Neural cell (in vitro differentiated cells): ENCODE measurements around the gene ITPR2. TPM values are rescaled to one million over a fixed set of nuclear protein-coding genes. Genes with fewer than 3 reads are reported as not detected.

ENCODE experiments used
- H2AFZ ChIP-seq: fragments of 200-600, 300-800 bp; sonication (generic), shearing (Covaris generic); 2 replicates; pipeline ENCODE4 v1.6.0; 2014; ENCODE audit warnings: low read depth, mild to moderate bottlenecking, antibody characterized with exemption, low read length, moderate library complexity
- H3F3A ChIP-seq: fragments of 200-600 bp; shearing (Covaris generic); 2 replicates; pipeline ENCODE4 v1.6.1; 2016; ENCODE audit warnings: mild to moderate bottlenecking, moderate library complexity, mixed read lengths, antibody characterized with exemption, low read length; ENCODE audit not compliant: insufficient read depth, poor library complexity, severe bottlenecking
- H3K27ac ChIP-seq: fragments of 200-600, 300-800 bp; sonication (generic), shearing (Covaris generic); 2 replicates; pipeline ENCODE4 v1.5.1; 2014; ENCODE audit warnings: mild to moderate bottlenecking, low read length, moderate library complexity
- H3K27me3 ChIP-seq: fragments of 300-800, 200-600 bp; sonication (generic), shearing (Covaris generic); 2 replicates; pipeline ENCODE4 v1.6.0; 2014; ENCODE audit warnings: mild to moderate bottlenecking, low read depth, low read length, moderate library complexity; ENCODE audit not compliant: insufficient read depth
- H3K36me3 ChIP-seq: fragments of 300-800, 200-600 bp; sonication (generic), shearing (Covaris generic); 2 replicates; pipeline ENCODE4 v1.5.1; 2014; ENCODE audit warnings: mild to moderate bottlenecking, antibody characterized with exemption, low read length, moderate library complexity; ENCODE audit not compliant: insufficient read depth
- H3K4me2 ChIP-seq: fragments of 300-800, 200-600 bp; sonication (generic), shearing (Covaris generic); 2 replicates; pipeline ENCODE4 v1.6.0; 2014; ENCODE audit warnings: mild to moderate bottlenecking, low read length
- H3K4me3 ChIP-seq: fragments of 300-800, 200-600 bp; sonication (generic), shearing (Covaris generic); 2 replicates; pipeline ENCODE4 v1.5.1; 2014; ENCODE audit warnings: mild to moderate bottlenecking, low read length, moderate library complexity
- H3K79me2 ChIP-seq: fragments of 200-600 bp; shearing (Covaris generic); replicated peaks from 2 replicates; pipeline ENCODE4 v1.6.0; 2014; ENCODE audit warnings: mild to moderate bottlenecking, low read length, moderate library complexity; ENCODE audit not compliant: insufficient read depth
- H3K9ac ChIP-seq: fragments of 300-800, 200-600 bp; sonication (generic), shearing (Covaris generic); 2 replicates; pipeline ENCODE4 v1.6.1; 2016; ENCODE audit warnings: mild to moderate bottlenecking, low read length, mixed read lengths
- H3K9me2 ChIP-seq: fragments of 200-600 bp; shearing (Covaris generic); 2 replicates; pipeline ENCODE4 v1.6.1; 2016; ENCODE audit warnings: mild to moderate bottlenecking, low read length, mixed read lengths; ENCODE audit not compliant: insufficient read depth
- H3K9me3 ChIP-seq: fragments of 200-600, 300-800 bp; sonication (generic), shearing (Covaris generic); 2 replicates; pipeline ENCODE4 v1.6.1; 2016; ENCODE audit warnings: mild to moderate bottlenecking, mixed run types, low read length, moderate library complexity, mixed read lengths
- H4K20me1 ChIP-seq: fragments of 200-600 bp; shearing (Covaris generic); 2 replicates; pipeline ENCODE4 v1.6.1; 2016; ENCODE audit warnings: mild to moderate bottlenecking, mixed run types; ENCODE audit not compliant: insufficient read depth
- CTCF ChIP-seq: fragments of 450-650 bp; IDR thresholded peaks from 2 replicates; pipeline ENCODE4 v1.5.1; 2014; ENCODE audit warnings: antibody characterized with exemption, mild to moderate bottlenecking, moderate library complexity; ENCODE audit not compliant: poor library complexity, severe bottlenecking
- EP300 ChIP-seq: fragments of 450-650 bp; conservative IDR thresholded peaks from 2 replicates; pipeline ENCODE4 v1.6.1; 2014; ENCODE audit warnings: antibody characterized with exemption, mild to moderate bottlenecking, moderate library complexity; ENCODE audit not compliant: poor library complexity, severe bottlenecking
- EZH2 ChIP-seq: fragments of 200-600, 300-800 bp; shearing (Covaris generic), sonication (generic); IDR thresholded peaks from 2 replicates; pipeline ENCODE4 v1.6.1; 2014; ENCODE audit warnings: antibody characterized with exemption, low read length, borderline replicate concordance, mild to moderate bottlenecking; ENCODE audit not compliant: insufficient read depth, poor library complexity, severe bottlenecking
- MXI1 ChIP-seq: fragments of 450-650 bp; conservative IDR thresholded peaks from 2 replicates; pipeline ENCODE4 v1.6.1; 2014; ENCODE audit warnings: antibody characterized with exemption, mild to moderate bottlenecking; ENCODE audit not compliant: poor library complexity, severe bottlenecking
- POLR2AphosphoS5 ChIP-seq: IDR thresholded peaks from 2 replicates; pipeline ENCODE4 v1.6.1; 2012
- RAD21 ChIP-seq: fragments of 450-650 bp; conservative IDR thresholded peaks from 2 replicates; pipeline ENCODE4 v1.6.1; 2014; ENCODE audit warnings: antibody characterized with exemption, mild to moderate bottlenecking, moderate library complexity
- REST ChIP-seq: IDR thresholded peaks from 2 replicates; pipeline ENCODE4 v1.6.1; 2012; ENCODE audit warnings: borderline replicate concordance
- SMC3 ChIP-seq: fragments of 450-650 bp; conservative IDR thresholded peaks from 2 replicates; pipeline ENCODE4 v1.6.1; 2014; ENCODE audit warnings: antibody characterized with exemption, mild to moderate bottlenecking, moderate library complexity; ENCODE audit not compliant: poor library complexity
- TAF1 ChIP-seq: IDR thresholded peaks from 2 replicates; pipeline ENCODE4 v1.6.1; 2012; ENCODE audit warnings: low read depth
- polyA plus RNA-seq: library from polyadenylated mRNA; depleted of rRNA; stranded (reverse); fragments of >200 nt; gene quantifications from 2 replicates; pipeline ENCODE4 v1.2.3, GENCODE V29; 2014

Gene ITPR2
- polyA plus RNA-seq, 1 donor from 2014 or later: 2.0 TPM

- no peaks in the 10 kb centered on the region for H3F3A ChIP-seq
- no peaks in the 10 kb centered on the region for H4K20me1 ChIP-seq
- no peak overlapping the region for H3K27ac ChIP-seq
- no peak overlapping the region for H2AFZ ChIP-seq
- H3K9me2 ChIP-seq: no peaks in the 10 kb centered on the region
- H3K36me3 ChIP-seq: no peaks in the 10 kb centered on the region
- TF ChIP-seq MXI1 (no peak), CTCF (no peak), EZH2 (no peak), REST (no peak), SMC3 (no peak), RAD21 (no peak), POLR2AphosphoS5 (no peak), EP300 (no peak), TAF1 (no peak)
- no peak overlapping the region for H3K9ac ChIP-seq
- H3K79me2 ChIP-seq: no peaks in the 10 kb centered on the region
- no peak overlapping the region for H3K4me2 ChIP-seq
- H3K27me3 ChIP-seq: no peaks in the 10 kb centered on the region
- no peaks in the 10 kb centered on the region for H3K9me3 ChIP-seq
- H3K4me3 ChIP-seq: no peak overlapping the region
Measured at GRCh38 chr12:26572137-26572536, 260.9 kb downstream of the ITPR2 start.

- Histone ChIP-seq H2AFZ (no peak overlapping the region), H3K36me3 (no peaks in the 10 kb centered on the region), H3K9me2 (no peaks in the 10 kb centered on the region), H3K4me2 (no peak overlapping the region), H3K27me3 (no peaks in the 10 kb centered on the region), H4K20me1 (no peaks in the 10 kb centered on the region), H3K4me3 (no peak overlapping the region), H3K79me2 (no peaks in the 10 kb centered on the region), H3K9ac (no peak overlapping the region), H3K27ac (no peak overlapping the region), H3K9me3 (no peaks in the 10 kb centered on the region), H3F3A (no peaks in the 10 kb centered on the region)
- TF ChIP-seq MXI1 (no peak), EP300 (no peak), TAF1 (no peak), RAD21 (no peak), POLR2AphosphoS5 (no peak), EZH2 (no peak), REST (no peak), CTCF (no peak)
Measured at GRCh38 chr12:26571560-26571959, 261.4 kb downstream of the ITPR2 start.
